NK-92 (cell line): Measurements from ENCODE around the gene P2RY8.
"Not testable (repeated sequence)": the region's sequence is repeated elsewhere in the genome, so short reads cannot be mapped to it uniquely, and the experiment has no call there.

ENCODE experiments used
- DNase-seq: peaks from one replicate; lab custom pipeline; 2025; ENCODE audit not compliant: unreplicated experiment; lab: John Stamatoyannopoulos, UW

P2RY8 gene

GRCh38 chrX:1488141-1488540 is 48.8 kb downstream of the P2RY8 start:
- no peak for DNase-seq

DNA sequence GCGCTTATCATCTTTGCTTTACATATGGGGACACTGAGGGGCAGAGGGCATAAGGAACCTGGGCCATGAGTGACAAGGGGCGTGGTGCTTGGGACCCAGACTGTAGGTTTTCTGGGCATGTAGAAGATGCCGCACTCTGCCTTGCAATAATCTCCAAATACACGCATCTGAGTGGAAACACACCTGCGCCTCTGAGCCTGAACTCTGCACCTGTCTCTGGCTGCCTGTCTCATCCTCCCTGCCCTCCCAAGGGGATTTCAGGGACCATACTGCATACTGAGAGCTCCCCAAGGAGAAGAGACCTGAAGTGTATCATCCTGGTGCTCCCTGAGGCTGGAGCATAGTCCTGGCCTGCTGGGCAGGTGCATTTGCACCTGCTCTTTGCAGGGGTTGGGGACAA is 49.6 kb downstream of the P2RY8 start:
- no peak for DNase-seq

DNA sequence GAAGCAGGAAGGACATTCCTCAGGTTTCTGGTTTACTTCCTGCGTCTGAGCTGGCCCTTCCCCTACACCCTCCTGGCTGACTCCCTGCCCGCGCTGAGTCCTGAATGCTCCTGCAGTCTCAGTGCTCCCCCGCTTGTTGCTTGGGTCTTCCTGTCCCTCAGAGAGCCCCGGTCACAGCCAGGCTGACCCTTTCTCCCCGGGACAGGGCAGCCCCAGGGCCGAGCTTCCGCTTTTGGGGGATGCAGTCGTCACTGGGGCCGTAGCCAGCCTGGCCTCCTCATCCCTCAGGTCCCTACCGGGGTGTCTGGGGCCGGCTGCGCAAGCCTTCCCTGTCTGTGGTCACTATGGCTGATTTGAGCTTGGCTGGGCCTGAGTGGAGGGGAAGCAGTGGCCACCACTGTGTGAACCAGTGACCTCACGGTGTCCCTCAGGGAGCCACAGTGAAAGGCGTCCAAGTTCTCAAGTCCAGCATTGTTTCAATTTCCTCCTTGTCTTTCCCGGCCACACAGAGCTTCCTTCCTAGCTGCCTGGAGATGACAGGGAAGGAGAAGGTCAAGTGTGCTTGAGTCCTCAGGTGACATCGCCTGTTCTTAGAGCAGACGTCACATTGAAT is 50.1 kb downstream of the P2RY8 start:
- DNase-seq: no peak

DNA sequence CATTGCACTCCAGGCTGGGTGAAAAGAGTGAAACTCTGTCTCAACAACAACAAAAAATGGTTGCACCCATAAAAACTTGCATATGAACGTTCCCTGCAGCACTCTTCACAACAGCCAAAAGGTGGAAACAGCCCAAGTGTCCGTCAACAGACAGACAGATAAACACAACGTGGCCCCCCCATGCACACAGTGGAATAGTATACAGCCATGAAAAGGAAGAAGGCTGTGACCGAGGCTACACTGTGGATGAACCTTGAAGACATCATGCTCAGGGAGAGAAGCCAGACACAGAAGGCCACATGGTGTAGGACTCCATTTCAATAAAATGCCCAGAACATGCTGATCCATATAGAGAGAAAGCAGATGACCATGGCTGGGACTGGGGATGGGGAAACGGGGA is 50.8 kb downstream of the P2RY8 start:
- no peak for DNase-seq

DNA sequence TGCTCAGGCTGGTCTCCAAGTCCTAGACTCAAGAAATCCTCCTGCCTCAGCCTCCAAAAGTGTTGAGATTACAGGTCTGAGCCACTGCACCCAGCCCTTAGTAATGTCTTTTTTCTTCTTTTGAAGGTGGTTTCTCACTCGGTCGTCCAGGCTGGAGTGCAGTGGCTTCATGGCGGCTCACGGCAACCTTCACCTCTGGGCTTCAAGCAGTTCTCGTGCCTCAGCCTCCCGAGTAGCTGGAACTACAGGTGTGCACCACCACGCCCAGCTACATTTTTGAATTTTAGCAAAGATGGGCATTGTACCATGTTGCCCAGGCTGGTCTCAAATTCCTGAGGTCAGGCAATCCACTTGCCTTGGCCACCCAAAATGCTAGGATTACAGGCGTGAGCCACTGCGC is 52.0 kb downstream of the P2RY8 start:
- DNase-seq: no peak

DNA sequence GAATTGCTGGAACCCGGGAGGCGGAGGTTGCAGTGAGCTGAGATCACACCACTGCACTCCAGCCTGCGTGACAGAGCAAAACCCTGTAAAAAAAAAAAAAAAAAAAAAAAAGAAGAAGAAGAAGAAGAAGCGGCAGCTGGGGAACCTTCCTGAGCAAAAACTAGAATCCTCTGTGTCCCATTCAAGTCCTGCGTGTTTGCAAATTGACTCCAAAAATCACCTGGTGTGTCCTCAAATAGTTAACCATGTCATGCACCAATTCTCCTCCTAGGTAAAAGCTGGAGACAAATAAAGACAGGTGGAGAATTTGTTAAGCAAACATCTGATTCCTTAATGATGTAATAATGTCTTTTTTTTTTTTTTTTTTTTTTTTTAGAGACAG is 52.4 kb downstream of the P2RY8 start:
- no peak for DNase-seq

DNA sequence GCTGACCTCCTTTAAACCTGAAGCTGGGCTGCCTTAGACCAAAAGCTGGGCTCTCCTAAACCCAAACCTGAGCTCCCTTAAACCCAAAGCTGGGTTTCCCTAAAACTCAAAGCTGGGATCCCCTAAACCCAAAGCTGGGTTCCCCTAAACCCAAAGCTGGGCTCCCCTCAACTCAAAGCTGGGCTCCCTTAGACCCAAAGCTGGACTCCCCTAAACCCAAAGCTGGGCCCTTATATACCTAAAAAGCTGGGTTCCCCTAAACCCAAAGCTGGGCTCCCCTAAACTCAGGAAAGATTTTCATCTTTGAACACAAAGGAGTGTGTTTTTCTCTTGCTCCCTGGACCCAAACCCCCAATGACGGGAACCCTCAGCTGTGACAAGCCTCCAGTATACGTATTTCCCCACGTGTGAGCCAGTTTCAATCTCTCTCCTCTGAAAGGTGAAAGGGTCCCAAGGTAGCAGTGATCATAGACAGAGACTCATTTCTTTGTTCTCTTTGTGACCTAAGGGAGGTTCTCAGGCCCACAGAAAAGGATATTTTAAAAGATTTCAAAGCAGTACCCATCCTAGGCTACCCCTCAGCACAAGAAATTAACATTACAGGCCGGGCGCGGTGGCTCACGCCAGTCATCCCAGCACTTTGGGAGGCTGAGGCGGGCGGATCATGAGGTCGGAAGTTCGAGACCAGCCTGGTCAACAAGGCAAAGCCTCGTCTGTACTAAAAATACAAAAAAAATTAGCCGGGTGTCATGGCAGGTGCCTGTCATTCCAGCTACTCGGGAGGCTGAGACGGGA is 52.9 kb downstream of the P2RY8 start:
- DNase-seq: no peak

DNA sequence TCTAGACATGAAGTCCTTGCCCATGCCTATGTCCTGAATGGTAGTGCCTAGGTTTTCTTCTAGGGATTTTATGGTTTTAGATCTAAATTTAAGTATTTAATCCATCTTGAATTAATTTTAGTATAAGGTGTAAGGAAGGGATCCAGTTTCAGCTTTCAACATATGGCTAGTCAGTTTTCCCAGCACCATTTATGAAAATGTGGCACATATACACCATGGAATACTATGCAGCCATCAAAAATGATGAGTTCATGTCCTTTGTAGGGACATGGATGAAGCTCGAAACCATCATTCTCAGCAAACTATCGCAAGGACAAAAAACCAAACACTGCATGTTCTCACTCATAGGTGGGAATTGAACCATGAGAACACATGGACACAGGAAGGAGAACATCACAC is 54.5 kb downstream of the P2RY8 start:
- not testable (repeated sequence) for DNase-seq

- DNase-seq: no peak
These were observed 55.1 kb downstream of the P2RY8 start for GRCh38 chrX:1481636-1482529.

DNA sequence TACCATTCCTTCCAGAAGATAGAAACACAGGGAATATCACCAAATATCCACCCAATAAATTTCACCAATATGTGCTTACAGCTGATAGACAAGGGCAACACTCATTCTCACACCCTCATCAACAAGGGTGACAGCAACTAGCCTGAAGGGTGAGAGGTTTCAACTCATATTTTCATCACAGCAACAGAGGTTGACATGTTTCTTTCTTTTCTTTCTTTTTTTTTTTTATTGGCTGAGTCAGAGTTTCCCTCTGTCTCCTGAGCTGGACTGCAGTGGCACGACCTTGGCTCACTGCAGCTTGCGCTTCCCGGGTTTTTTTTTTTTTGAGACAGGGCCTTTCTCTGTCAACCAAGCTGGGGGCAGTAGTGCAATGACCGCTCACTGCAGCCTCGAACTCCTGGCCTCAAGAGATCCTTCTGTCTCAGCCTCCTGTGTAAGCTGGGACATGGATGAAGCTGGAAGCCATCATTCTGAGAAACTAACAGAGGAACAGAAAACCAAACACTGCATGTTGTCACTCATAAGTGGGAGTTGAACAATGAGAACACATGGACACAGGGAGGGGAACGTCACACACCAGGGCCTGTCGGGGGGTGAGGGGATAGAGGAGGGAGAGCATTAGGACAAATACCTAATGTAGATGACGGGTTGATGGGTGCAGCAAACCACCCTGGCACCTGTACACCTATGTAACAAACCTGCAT is 56.8 kb downstream of the P2RY8 start:
- DNase-seq: no peak

- DNase-seq: no peak
These were observed 59.1 kb downstream of the P2RY8 start for GRCh38 chrX:1477801-1478458.

DNA sequence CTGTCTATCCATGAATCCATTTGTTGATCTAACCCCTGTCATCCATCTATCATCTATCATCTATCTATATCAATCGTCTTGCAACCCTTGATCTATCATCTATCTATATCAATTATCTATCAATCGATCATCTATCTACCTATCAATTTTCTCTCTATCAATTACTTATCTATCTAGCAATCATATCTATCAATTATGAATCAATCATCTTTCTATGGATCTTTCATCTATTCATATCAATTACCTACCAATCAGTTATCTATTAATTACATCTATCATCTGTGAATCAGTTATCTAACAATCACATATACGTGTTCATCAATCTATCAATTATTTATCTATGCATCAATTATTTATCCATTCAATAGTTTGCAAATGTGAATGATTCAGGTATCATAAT is 59.8 kb downstream of the P2RY8 start:
- no peak for DNase-seq

DNA sequence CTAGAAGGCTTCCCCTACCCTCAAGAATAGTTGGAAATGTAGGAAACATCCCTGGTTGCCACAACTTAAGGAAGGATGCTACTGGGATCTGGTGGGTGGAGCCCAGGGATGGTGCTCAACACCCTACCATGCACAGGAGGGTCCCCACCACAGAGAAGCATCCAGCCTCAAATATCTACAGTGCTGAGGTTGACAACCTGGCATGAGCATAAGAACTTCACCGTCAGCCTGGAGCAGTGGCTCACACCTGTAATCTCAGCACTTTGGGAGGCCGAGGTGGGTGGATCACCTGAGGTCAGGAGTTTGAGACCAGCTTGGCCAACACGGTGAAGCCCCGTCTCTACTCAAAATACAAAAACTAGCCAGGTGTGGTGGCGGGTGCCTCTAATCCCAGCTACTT is 60.3 kb downstream of the P2RY8 start:
- DNase-seq: no peak

DNA sequence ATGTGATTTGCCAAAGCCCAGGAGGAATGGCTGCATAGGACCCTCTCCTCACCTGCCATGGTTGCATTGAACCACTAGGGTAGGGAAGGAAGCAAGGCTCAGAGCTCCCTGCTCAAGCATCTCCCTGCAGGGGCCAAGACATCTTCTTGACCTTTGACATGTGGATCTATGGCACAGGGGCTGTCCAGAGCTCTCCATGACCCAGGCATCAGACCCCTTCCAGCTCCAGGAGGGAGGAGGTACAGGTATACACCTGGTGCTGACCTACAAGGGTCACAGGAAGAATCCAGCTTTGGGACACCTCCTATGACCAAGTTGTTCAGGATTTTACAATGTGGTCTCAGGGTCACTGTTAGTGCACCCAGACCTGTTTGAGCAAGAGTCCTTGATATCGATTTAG is 61.1 kb downstream of the P2RY8 start:
- no peak for DNase-seq

DNA sequence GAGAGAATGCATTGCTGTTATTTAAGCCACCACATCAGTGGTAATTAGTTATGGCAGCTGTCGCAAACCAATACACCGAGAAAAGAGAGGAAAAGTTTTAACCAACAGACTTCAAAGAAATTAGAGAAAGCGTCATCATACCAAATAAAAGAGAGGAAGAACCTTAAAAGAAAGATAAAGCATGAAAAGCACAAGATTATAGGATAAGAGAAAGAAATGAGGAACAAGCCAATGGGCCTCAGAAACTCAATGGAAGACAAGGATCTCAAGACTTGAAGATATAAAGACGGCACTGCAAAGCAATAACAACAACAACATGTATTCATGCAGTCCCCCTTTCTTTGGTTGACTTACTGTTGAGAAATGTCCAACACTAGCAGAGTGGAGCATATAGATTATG is 61.5 kb downstream of the P2RY8 start:
- DNase-seq: no peak

DNA sequence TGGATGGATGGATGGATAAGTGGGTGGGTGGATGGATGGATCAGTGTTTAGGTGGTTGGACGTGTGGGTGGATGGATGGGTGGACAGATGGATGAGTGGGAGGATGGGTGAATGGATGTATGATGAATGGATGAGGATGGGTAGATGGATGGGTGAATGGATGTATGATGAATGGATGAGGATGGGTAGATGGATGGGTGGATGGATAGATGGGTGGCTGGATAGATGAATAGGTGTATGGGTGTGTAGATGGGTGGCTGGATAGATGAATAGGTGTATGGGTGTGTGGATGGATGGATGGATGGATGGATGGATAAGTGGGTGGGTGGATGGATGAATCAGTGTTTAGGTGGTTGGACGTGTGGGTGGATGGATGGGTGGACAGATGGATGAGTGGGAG is 62.4 kb downstream of the P2RY8 start:
- not testable (repeated sequence) for DNase-seq

DNA sequence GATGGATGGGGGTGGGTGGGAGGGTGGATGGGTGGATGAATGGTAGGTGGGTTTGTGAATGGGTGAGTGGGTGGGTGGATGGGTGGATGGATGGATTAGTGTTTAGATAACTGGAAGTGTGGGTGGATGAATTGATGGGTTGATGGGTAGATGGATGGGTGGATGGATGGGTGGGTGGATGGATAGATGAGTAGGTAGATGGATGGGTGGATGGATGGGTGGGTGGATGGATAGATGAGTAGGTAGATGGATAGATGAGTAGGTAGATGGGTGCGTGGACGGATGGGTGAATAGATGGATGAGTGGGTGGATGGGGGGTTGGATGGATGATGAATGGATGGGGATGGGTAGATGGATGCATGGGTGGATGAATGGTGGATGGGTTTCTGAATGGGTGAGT is 64.0 kb downstream of the P2RY8 start:
- no peak for DNase-seq

DNA sequence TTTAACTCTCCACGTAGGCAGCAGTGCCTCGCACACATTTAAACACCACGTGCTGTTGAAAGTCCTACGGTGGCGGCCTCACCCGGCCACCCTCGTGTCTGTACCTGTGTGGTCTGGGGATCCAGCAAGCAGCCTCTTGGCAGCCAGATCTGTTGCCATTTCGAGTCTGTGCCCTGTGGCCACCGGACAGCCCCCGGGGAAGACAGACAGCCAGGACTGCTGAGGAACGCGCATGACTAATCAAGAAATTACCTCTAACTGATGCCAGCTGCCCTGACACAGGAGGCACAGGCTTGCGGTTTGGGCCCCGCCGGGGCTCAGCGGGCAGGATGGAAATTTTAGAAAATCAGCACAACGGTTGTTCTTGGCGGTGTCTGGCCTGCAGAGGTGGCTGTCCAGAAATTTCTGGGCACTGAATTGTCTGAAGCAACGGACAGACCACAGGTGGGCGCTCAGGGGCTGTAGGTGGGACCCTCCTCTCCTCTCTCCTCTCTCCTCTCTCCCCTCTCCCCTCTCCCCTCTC is 68.7 kb downstream of the P2RY8 start:
- DNase-seq: no peak

- no peak for DNase-seq
These were observed 69.9 kb downstream of the P2RY8 start for GRCh38 chrX:1466971-1467561.

- DNase-seq: no peak
These were observed 70.7 kb downstream of the P2RY8 start for GRCh38 chrX:1466232-1466661.
